ENCODE measurements around the gene CXXC5. TPM values are rescaled to one million over a fixed set of nuclear protein-coding genes. Genes with fewer than 3 reads are reported as not detected.

Gene CXXC5
- total and polyA plus RNA-seq, 9 of the 15 experiments (the other 6 are each of a cell fraction or from before 2014, with no cell fraction given) = 1.9 to 123 (median 45.8) TPM

GRCh38 chr5:139696894-139697658 is 48.9 kb downstream of the CXXC5 start (continued):
- TF ChIP-seq HLTF (IDR thresholded peaks at IDR 0.05) = no peak
- TF ChIP-seq MYNN (IDR thresholded peaks at IDR 0.05) = peak; percentile 71
- no peak for TF ChIP-seq MYNN (CRISPR knock-in tag; IDR thresholded peaks at IDR 0.05)
- TF ChIP-seq ZNF507 (tag; conservative IDR thresholded peaks at IDR 0.05) = no peak
- TF ChIP-seq FOXA3 (CRISPR knock-in tag; conservative IDR thresholded peaks at IDR 0.05 in 1 of 2, IDR thresholded peaks at IDR 0.05 in 1 of 2) = no peak
- TF ChIP-seq HES1 (IDR thresholded peaks at IDR 0.05; ENCODE audit: low read depth) = no peak
- TF ChIP-seq CHD1 (IDR thresholded peaks at IDR 0.05; ENCODE audit: low read length) = peak; percentile 88
- TF ChIP-seq PKNOX1 (IDR thresholded peaks at IDR 0.05) = no peak
- peak in 1 of 2 experiments; percentile 14; a peak in 1 of 4 replicates for TF ChIP-seq MNT (conservative IDR thresholded peaks at IDR 0.05)
- peak; percentile 66 for TF ChIP-seq PHF8 (IDR thresholded peaks at IDR 0.05; ENCODE audit: borderline replicate concordance, low read length)
- TF ChIP-seq SIN3B (IDR thresholded peaks at IDR 0.05; ENCODE audit: low read depth) = no peak
- TF ChIP-seq CUX1 (CRISPR knock-in tag; IDR thresholded peaks at IDR 0.05) = no peak
- TF ChIP-seq NFRKB (IDR thresholded peaks at IDR 0.05; ENCODE audit: low read depth) = 0 out of 2 replicates have a peak, but pooled peaks have one; percentile 74
- peak; percentile 87 for TF ChIP-seq EGR1 (conservative IDR thresholded peaks at IDR 0.05)
- peak; percentile 28; the same call in 1 of the 2 replicates for TF ChIP-seq MTA3 (IDR thresholded peaks at IDR 0.05; ENCODE audit: borderline replicate concordance)
- TF ChIP-seq BRD4 (IDR thresholded peaks at IDR 0.05) = peak; percentile 32; the same call in 1 of the 2 replicates
- TF ChIP-seq POLR3G (IDR thresholded peaks at IDR 0.05; ENCODE audit: extremely low read depth, insufficient read length, insufficient replicate concordance) = no peak
- TF ChIP-seq MYC (IDR thresholded peaks at IDR 0.05; ENCODE audit: low read depth, low read length) = peak; percentile 44; the same call in 1 of the 2 replicates
- TF ChIP-seq MYC (CRISPR knock-in tag; IDR thresholded peaks at IDR 0.05; ENCODE audit: borderline replicate concordance, low read depth) = no peak
- TF ChIP-seq ZNF263 (CRISPR knock-in tag; IDR thresholded peaks at IDR 0.05; ENCODE audit: borderline replicate concordance) = peak; percentile 51; the same call in 1 of the 2 replicates

All from K562 (cell line).